HEK293T (cell line): Measurements from ENCODE around the gene KCNK1.

Experiments used
- CTCF ChIA-PET: fragments of 350-600 bp; formaldehyde crosslinking; extraction: SDS; loops from one replicate; lab custom pipeline; 2021; ENCODE audit warnings: antibody characterized with exemption, inconsistent platforms; lab: Yijun Ruan, JAX
- POLR2A ChIA-PET: fragments of 350-600 bp; formaldehyde crosslinking; extraction: SDS; loops from one replicate; lab custom pipeline; 2020; ENCODE audit warnings: antibody characterized with exemption, inconsistent platforms; lab: Yijun Ruan, JAX
- DNase-seq: peaks from one replicate; pipeline ENCODE4 v3.0.0; 2012; ENCODE audit warnings: mixed read lengths; ENCODE audit errors: extremely low spot score
- ARNT ChIP-seq: fragments of 450-650 bp; IDR thresholded peaks from 2 replicates; pipeline ENCODE4 v1.6.1; 2017; ENCODE audit warnings: mild to moderate bottlenecking
- BHLHE40 ChIP-seq: fragments of 450-650 bp; IDR thresholded peaks from 2 replicates; pipeline ENCODE4 v1.6.1; 2016; ENCODE audit warnings: mild to moderate bottlenecking, moderate library complexity, borderline replicate concordance
- CTBP1 ChIP-seq: fragments of 450-650 bp; IDR thresholded peaks from 2 replicates; pipeline ENCODE4 v1.6.1; 2016; ENCODE audit warnings: borderline replicate concordance
- ELF4 ChIP-seq: fragments of 450-650 bp; IDR thresholded peaks from 2 replicates; pipeline ENCODE4 v1.6.1; 2017; ENCODE audit warnings: antibody characterized with exemption
- FOXA1 ChIP-seq: fragments of 450-650 bp; IDR thresholded peaks from 2 replicates; pipeline ENCODE4 v1.6.1; 2016; ENCODE audit warnings: mild to moderate bottlenecking
- FOXK2 ChIP-seq: fragments of 450-650 bp; IDR thresholded peaks from 2 replicates; pipeline ENCODE4 v1.6.1; 2016; ENCODE audit warnings: mild to moderate bottlenecking
- FOXM1 ChIP-seq: fragments of 450-650 bp; IDR thresholded peaks from 2 replicates; pipeline ENCODE4 v1.6.1; 2017; ENCODE audit warnings: mild to moderate bottlenecking, borderline replicate concordance
- HDGF ChIP-seq: fragments of 450-650 bp; IDR thresholded peaks from 2 replicates; pipeline ENCODE4 v1.6.1; 2017; ENCODE audit warnings: antibody characterized with exemption, borderline replicate concordance
- L3MBTL2 ChIP-seq: fragments of 450-650 bp; conservative IDR thresholded peaks from 2 replicates; pipeline ENCODE4 v1.6.1; 2016; ENCODE audit warnings: mild to moderate bottlenecking
- LEF1 ChIP-seq: fragments of 450-650 bp; IDR thresholded peaks from 2 replicates; pipeline ENCODE4 v1.6.1; 2017; ENCODE audit warnings: mild to moderate bottlenecking, borderline replicate concordance
- NFRKB ChIP-seq: fragments of 450-650 bp; IDR thresholded peaks from 2 replicates; pipeline ENCODE4 v1.6.1; 2016; ENCODE audit warnings: mild to moderate bottlenecking, moderate library complexity
- SP1 ChIP-seq: fragments of 450-650 bp; IDR thresholded peaks from 2 replicates; pipeline ENCODE4 v1.6.1; 2017
- SUZ12 ChIP-seq: fragments of 450-650 bp; IDR thresholded peaks from 2 replicates; pipeline ENCODE4 v1.6.1; 2016; ENCODE audit warnings: mild to moderate bottlenecking
- TARDBP ChIP-seq: fragments of 450-650 bp; IDR thresholded peaks from 2 replicates; pipeline ENCODE4 v1.6.1; 2016
- ZNF384 ChIP-seq: fragments of 450-650 bp; IDR thresholded peaks from 2 replicates; pipeline ENCODE4 v1.6.1; 2016
- TF ChIP-seq, protein P1 (sequence below): fragments of 450-650 bp; IDR thresholded peaks from 2 replicates; pipeline ENCODE4 v1.6.1; 2016

KCNK1 gene

GRCh38 chr1:233627376-233627775 is 13.5 kb downstream of the KCNK1 start:
- TF ChIP-seq SP1 (no peak), FOXA1 (no peak), LEF1 (no peak), FOXK2 (no peak), CTBP1 (no peak), ARNT (no peak), FOXM1 (no peak), BHLHE40 (no peak), SUZ12 (no peak)
- TF ChIP-seq, protein P1, sequence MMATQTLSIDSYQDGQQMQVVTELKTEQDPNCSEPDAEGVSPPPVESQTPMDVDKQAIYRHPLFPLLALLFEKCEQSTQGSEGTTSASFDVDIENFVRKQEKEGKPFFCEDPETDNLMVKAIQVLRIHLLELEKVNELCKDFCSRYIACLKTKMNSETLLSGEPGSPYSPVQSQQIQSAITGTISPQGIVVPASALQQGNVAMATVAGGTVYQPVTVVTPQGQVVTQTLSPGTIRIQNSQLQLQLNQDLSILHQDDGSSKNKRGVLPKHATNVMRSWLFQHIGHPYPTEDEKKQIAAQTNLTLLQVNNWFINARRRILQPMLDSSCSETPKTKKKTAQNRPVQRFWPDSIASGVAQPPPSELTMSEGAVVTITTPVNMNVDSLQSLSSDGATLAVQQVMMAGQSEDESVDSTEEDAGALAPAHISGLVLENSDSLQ = no peak
- ChIA-PET CTCF (no interaction called here), POLR2A (no interaction called here)
- DNase-seq = no peak

DNA sequence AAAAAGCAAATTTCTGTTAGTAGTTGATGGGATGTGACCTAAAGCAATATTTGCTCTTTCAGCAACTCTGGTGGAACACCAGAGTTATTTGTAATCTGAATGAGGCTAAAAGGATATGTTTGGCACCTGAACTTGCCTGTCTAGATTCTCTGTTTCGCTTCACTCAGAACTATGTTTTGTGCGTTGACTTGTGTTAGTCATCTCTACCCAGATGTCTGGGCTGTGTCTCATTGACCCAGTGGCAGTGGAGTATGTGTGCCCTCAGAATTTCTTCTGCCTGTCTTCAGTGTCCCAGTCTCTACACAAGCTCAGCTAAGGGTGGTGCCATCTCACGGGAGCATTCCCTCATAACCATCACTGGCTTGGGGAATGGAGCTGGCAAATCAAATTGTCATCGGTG is 13.9 kb downstream of the KCNK1 start:
- no peak for TF ChIP-seq ELF4
- no peak for DNase-seq
- POLR2A ChIA-PET = no interaction called here
- CTCF ChIA-PET = no interaction called here

DNA sequence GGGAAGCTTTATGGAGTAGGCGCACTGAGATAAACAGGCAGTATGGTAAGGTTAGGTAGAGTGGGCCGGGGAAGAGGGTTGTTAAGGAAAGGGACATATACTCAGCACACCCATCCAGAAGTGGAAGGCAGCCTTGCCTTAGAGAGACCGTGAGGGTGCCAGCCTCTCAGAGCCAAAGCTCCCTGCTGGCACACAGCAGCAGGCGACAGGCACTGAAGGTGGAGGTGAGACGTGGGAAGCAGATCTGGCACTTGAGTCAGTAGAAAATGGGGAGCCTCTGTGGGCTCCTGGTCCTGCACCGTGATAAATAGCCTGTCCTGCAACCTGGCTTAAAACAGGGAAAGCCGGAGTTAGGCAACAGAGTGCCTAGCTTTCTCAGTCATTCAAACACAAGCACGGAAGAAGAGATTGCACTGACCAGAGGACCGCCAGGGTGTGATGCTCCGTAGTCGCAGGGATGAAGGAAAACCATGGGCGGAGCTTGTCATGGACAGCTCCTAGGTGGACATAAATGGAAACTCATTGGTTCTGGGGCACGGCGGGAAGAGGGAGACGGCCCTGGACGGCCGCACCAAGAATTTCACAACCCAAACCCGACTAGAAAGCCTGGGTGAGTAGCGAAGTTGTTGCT is 15.5 kb downstream of the KCNK1 start:
- DNase-seq = no peak
- CTCF ChIA-PET = no interaction called here
- POLR2A ChIA-PET = no interaction called here
- TF ChIP-seq FOXK2 = no peak
- no peak for TF ChIP-seq ELF4
- no peak for TF ChIP-seq ZNF384
- no peak for TF ChIP-seq TARDBP
- no peak for TF ChIP-seq BHLHE40
- TF ChIP-seq NFRKB = no peak
- no peak for TF ChIP-seq SP1
- TF ChIP-seq FOXA1 = no peak
- TF ChIP-seq HDGF = no peak
- TF ChIP-seq FOXM1 = no peak
- TF ChIP-seq ARNT = no peak
- no peak for TF ChIP-seq LEF1
- TF ChIP-seq L3MBTL2 = no peak
- no peak for TF ChIP-seq SUZ12

- ChIA-PET POLR2A (no interaction called here), CTCF (no interaction called here)
- no peak for DNase-seq
- TF ChIP-seq, protein P1 = no peak
- TF ChIP-seq FOXA1 = no peak
- no peak for TF ChIP-seq TARDBP
- no peak for TF ChIP-seq ARNT
Measured at GRCh38 chr1:233631810-233632405, 18.0 kb downstream of the KCNK1 start.

DNA sequence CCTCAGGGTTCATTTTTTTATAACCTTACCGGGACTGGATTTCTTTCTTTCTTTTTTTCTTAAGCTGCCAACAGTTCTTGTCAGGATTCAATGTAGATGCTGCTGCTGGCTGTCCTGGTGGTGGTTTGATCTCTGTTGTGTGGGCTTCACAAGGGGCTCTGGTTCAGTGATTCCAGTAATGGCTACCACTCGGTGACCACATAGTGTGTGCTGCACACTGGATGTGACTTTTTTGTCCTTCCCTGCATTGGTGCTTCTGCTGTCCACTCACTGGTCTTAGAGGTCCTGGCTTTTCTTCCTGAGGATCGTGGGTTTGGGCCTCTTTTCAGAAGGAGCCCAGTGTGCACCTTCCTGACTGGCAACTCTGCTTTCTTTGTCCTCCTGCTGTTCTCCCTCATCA is 18.5 kb downstream of the KCNK1 start:
- ChIA-PET CTCF (no interaction called here), POLR2A (no interaction called here)
- DNase-seq = no peak
- TF ChIP-seq FOXA1 (no peak), HDGF (no peak), ZNF384 (no peak), ARNT (no peak), SP1 (no peak), CTBP1 (no peak), NFRKB (no peak), BHLHE40 (no peak), SUZ12 (no peak), FOXM1 (no peak), LEF1 (no peak), TARDBP (no peak), ELF4 (no peak), FOXK2 (no peak), L3MBTL2 (no peak)
- TF ChIP-seq, protein P1 = no peak

- CTCF ChIA-PET = interaction anchor here (0.7 kb wide), 1 partner anchor 195 kb away, joined by 3 read pairs; no protein-coding TSS in a partner anchor
- POLR2A ChIA-PET = interaction anchor here (0.9 to 1.7 kb wide), 3 partner anchors 9 to 22 kb away, joined by 4 to 7 read pairs (median 4); partner anchors contain the start of gene KCNK1
- DNase-seq = peak; percentile 78
- 0 out of 2 replicates have a peak, but pooled peaks have one; percentile 75 for TF ChIP-seq HDGF
- peak; percentile 51; the same call in 1 of the 2 replicates for TF ChIP-seq LEF1
- no peak for TF ChIP-seq ELF4
- peak; percentile 47; the same call in 1 of the 2 replicates for TF ChIP-seq FOXM1
- peak; percentile 19; the same call in 1 of the 2 replicates for TF ChIP-seq NFRKB
- TF ChIP-seq CTBP1 = peak; percentile 95
- TF ChIP-seq, protein P1 = peak; percentile 78
- TF ChIP-seq L3MBTL2 = peak; percentile 97
- TF ChIP-seq SUZ12 = no peak
- TF ChIP-seq FOXK2 = peak; percentile 87
Measured at GRCh38 chr1:233635765-233636502, 22.0 kb downstream of the KCNK1 start.
